Choroid plexus epithelial cell (primary cell): Measurements from ENCODE around the gene DCAF15.
A peak's percentile ranks its signal among the peaks of the same experiment; 100 is the strongest.

Experiments used
- DNase-seq: peaks from one replicate; pipeline ENCODE4 v3.0.0-alpha.2; 2010; ENCODE audit warnings: low read depth
- H3K4me3 ChIP-seq: 2 replicates; pipeline ENCODE4 v1.5.1; 2011; ENCODE audit warnings: low read depth, mild to moderate bottlenecking, control low read depth, low read length, moderate library complexity
- TF ChIP-seq, protein P1 (sequence below): conservative IDR thresholded peaks from 2 replicates; pipeline ENCODE4 v1.5.1; 2011; ENCODE audit warnings: low read depth, mild to moderate bottlenecking, control low read depth, inconsistent platforms, low read length, moderate library complexity

Gene DCAF15

GRCh38 chr19:13979244-13979615, 26.9 kb downstream of the DCAF15 start:
- no peak for DNase-seq
- H3K4me3 ChIP-seq, result peak overlapping the region; percentile 38
- TF ChIP-seq, protein P1, sequence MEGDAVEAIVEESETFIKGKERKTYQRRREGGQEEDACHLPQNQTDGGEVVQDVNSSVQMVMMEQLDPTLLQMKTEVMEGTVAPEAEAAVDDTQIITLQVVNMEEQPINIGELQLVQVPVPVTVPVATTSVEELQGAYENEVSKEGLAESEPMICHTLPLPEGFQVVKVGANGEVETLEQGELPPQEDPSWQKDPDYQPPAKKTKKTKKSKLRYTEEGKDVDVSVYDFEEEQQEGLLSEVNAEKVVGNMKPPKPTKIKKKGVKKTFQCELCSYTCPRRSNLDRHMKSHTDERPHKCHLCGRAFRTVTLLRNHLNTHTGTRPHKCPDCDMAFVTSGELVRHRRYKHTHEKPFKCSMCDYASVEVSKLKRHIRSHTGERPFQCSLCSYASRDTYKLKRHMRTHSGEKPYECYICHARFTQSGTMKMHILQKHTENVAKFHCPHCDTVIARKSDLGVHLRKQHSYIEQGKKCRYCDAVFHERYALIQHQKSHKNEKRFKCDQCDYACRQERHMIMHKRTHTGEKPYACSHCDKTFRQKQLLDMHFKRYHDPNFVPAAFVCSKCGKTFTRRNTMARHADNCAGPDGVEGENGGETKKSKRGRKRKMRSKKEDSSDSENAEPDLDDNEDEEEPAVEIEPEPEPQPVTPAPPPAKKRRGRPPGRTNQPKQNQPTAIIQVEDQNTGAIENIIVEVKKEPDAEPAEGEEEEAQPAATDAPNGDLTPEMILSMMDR, result no peak

DNA sequence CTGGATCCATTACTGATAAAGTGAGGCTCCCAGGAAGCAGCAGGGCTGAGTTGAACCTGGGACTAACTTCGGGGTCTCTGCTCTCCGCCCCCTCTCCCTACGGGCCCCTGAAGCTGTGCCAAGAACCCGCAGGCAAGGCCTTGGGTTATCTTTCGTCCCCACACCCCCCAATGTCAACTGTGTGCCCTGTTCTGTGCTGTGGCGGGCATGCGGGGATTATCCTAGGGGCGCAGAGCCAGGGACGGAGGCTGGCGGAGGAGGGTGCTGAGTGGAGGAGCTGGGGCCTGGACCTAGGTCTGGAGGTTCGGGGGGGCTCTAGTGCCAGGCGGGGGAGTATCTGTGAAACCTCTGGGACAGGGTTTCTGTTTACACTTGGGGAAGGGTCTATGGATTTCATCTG, 27.4 kb downstream of the DCAF15 start:
- no peak for DNase-seq
- no peak overlapping the region for H3K4me3 ChIP-seq
- TF ChIP-seq, protein P1, result no peak

GRCh38 chr19:13980340-13980739, 28.0 kb downstream of the DCAF15 start:
- TF ChIP-seq, protein P1, result no peak
- no peak overlapping the region for H3K4me3 ChIP-seq
- DNase-seq, result no peak

GRCh38 chr19:13981021-13981420, 28.7 kb downstream of the DCAF15 start:
- TF ChIP-seq, protein P1, result no peak
- no peak for DNase-seq
- no peak overlapping the region for H3K4me3 ChIP-seq

- H3K4me3 ChIP-seq, result no peak overlapping the region
- no peak for DNase-seq
- TF ChIP-seq, protein P1, result no peak
These were observed 29.2 kb downstream of the DCAF15 start for GRCh38 chr19:13981467-13981866.

DNA sequence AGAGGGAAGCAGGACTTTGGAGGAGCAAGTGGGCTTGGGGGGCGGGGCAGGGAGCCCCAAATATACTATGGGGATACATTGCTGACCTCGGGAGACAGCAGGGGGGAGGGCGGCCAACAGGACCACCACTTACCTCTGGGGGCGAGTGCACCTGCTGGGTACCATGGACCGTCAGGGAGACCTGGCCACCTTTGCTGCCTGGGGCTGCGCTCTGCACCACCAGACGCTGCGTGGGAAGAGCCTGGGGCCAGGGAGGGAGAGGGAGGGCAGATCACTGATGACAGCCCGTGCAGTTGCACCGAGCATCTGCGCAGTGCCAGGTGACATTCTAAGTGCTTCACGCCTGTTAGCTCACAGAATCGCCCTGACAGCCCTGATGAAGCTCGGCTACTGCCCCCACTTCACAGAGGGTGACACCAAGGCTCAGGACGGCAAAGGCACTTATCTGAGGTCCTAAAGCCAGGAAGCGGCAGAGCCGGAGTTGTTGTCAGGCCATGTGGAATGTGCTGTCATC, 29.7 kb downstream of the DCAF15 start:
- no peak overlapping the region for H3K4me3 ChIP-seq
- TF ChIP-seq, protein P1, result no peak
- no peak for DNase-seq

DNA sequence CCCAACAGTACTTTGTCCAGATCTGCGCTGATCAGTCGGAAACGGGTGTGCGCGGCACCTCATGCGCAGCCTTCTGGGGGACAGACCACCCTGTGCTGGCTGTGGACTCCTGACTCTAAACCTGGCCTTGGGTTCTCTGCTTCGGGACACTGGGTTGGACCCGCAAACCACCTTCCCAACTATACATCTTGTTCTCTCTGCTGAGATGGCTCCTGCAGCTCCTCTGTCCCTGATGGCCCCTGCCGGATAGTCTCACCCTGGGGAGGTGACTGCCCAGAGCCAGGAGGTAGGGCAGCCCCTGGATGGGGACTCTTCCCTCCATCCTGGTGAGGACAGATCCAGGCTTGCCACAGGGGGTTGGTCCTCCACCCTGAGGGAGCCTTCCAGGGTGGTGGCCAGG, 30.5 kb downstream of the DCAF15 start:
- no peak overlapping the region for H3K4me3 ChIP-seq
- no peak for DNase-seq
- TF ChIP-seq, protein P1, result no peak
